H9 (cell line): ENCODE data around the gene DNAJB5. TPM values are rescaled to one million over a fixed set of nuclear protein-coding genes. Genes with fewer than 3 reads are reported as not detected.

Experiments used
- DNase-seq: peaks from one replicate; pipeline ENCODE4 v3.0.0-alpha.2; 2017
- H2AFZ ChIP-seq: one replicate; pipeline ENCODE4 v1.6.1; 2013; ENCODE audit warnings: mild to moderate bottlenecking, low read length, control low read depth, moderate library complexity
- H2AK5ac ChIP-seq: 2 replicates; pipeline ENCODE4 v1.6.1; 2013; ENCODE audit warnings: low read length, control low read depth, mixed read lengths; ENCODE audit not compliant: insufficient read length
- H2BK120ac ChIP-seq: one replicate; pipeline ENCODE4 v1.6.1; 2013; ENCODE audit warnings: low read depth, mild to moderate bottlenecking, low read length, control low read depth, inconsistent platforms; ENCODE audit not compliant: poor library complexity, severe bottlenecking
- H2BK12ac ChIP-seq: 2 replicates; pipeline ENCODE4 v1.6.1; 2013; ENCODE audit warnings: low read length, control low read depth, mixed read lengths, low read depth; ENCODE audit not compliant: insufficient read length
- H2BK15ac ChIP-seq: 2 replicates; pipeline ENCODE4 v1.6.1; 2013; ENCODE audit warnings: low read depth, low read length, control low read depth
- H2BK20ac ChIP-seq: one replicate; pipeline ENCODE4 v1.6.1; 2013; ENCODE audit warnings: low read depth, mild to moderate bottlenecking, low read length, control low read depth, inconsistent platforms; ENCODE audit not compliant: poor library complexity, severe bottlenecking
- H2BK5ac ChIP-seq: 2 replicates; pipeline ENCODE4 v1.6.1; 2013; ENCODE audit warnings: low read length, control low read depth, mixed read lengths; ENCODE audit not compliant: insufficient read length
- H3K14ac ChIP-seq: 2 replicates; pipeline ENCODE4 v1.6.1; 2013; ENCODE audit warnings: low read length, control low read depth; ENCODE audit not compliant: insufficient read depth
- H3K18ac ChIP-seq: 2 replicates; pipeline ENCODE4 v1.6.1; 2013; ENCODE audit warnings: low read depth, mild to moderate bottlenecking, mixed read lengths, low read length, control low read depth; ENCODE audit not compliant: insufficient read length
- H3K23ac ChIP-seq: 2 replicates; pipeline ENCODE4 v1.6.1; 2013; ENCODE audit warnings: low read length, control low read depth, mixed read lengths, low read depth; ENCODE audit not compliant: insufficient read length
- H3K23me2 ChIP-seq: 2 replicates; pipeline ENCODE4 v1.6.1; 2013; ENCODE audit warnings: low read depth, mild to moderate bottlenecking, mixed read lengths, low read length, control low read depth; ENCODE audit not compliant: insufficient read length, poor library complexity, severe bottlenecking
- H3K27ac ChIP-seq: 2 replicates; pipeline ENCODE4 v1.5.1; 2013; ENCODE audit warnings: low read length, control low read depth, mixed read lengths, low read depth; ENCODE audit not compliant: insufficient read length
- H3K27me3 ChIP-seq: 2 replicates; pipeline ENCODE4 v1.6.1; 2013; ENCODE audit warnings: low read length, control low read depth, inconsistent platforms; ENCODE audit not compliant: insufficient read depth
- H3K4ac ChIP-seq: 2 replicates; pipeline ENCODE4 v1.6.1; 2013; ENCODE audit warnings: low read depth, mild to moderate bottlenecking, control low read depth, inconsistent platforms, low read length, moderate library complexity
- H3K4me1 ChIP-seq: 2 replicates; pipeline ENCODE4 v1.6.1; 2013; ENCODE audit warnings: low read length, control low read depth, inconsistent platforms; ENCODE audit not compliant: insufficient read depth
- H3K4me2 ChIP-seq: 2 replicates; pipeline ENCODE4 v1.6.1; 2013; ENCODE audit warnings: low read length, control low read depth, mixed read lengths; ENCODE audit not compliant: insufficient read length, insufficient read depth
- H3K56ac ChIP-seq: 2 replicates; pipeline ENCODE4 v1.6.1; 2013; ENCODE audit warnings: low read depth, mild to moderate bottlenecking, mixed read lengths, low read length, control low read depth; ENCODE audit not compliant: insufficient read length
- H3K79me1 ChIP-seq: 2 replicates; pipeline ENCODE4 v1.6.1; 2013; ENCODE audit warnings: low read depth, mild to moderate bottlenecking, moderate library complexity, low read length, control low read depth, inconsistent platforms; ENCODE audit not compliant: insufficient read depth, poor library complexity, severe bottlenecking
- H3K79me2 ChIP-seq: 2 replicates; pipeline ENCODE4 v1.6.1; 2013; ENCODE audit warnings: low read length, control low read depth, inconsistent platforms; ENCODE audit not compliant: insufficient read depth
- H3K9ac ChIP-seq: 2 replicates; pipeline ENCODE4 v1.6.1; 2013; ENCODE audit warnings: low read length, control low read depth, mixed read lengths; ENCODE audit not compliant: insufficient read length; ENCODE audit errors: extremely low read depth
- H3K9me3 ChIP-seq: one replicate; pipeline ENCODE4 v1.6.1; 2013; ENCODE audit warnings: low read depth, low read length, inconsistent platforms; ENCODE audit not compliant: control insufficient read depth
- H3T11ph ChIP-seq: one replicate; pipeline ENCODE4 v1.6.1; 2013; ENCODE audit warnings: mild to moderate bottlenecking, low read length, control low read depth, inconsistent platforms
- H4K20me1 ChIP-seq: one replicate; pipeline ENCODE4 v1.6.1; 2013; ENCODE audit not compliant: control insufficient read depth, insufficient read length, insufficient read depth
- H4K5ac ChIP-seq: 2 replicates; pipeline ENCODE4 v1.6.1; 2013; ENCODE audit warnings: low read depth, mild to moderate bottlenecking, mixed read lengths, low read length, control low read depth; ENCODE audit not compliant: insufficient read length
- H4K8ac ChIP-seq: replicated peaks from 2 replicates; pipeline ENCODE4 v1.6.1; 2013; ENCODE audit warnings: low read length, control low read depth, mixed read lengths, low read depth; ENCODE audit not compliant: insufficient read length
- H4K91ac ChIP-seq: 2 replicates; pipeline ENCODE4 v1.6.1; 2013; ENCODE audit warnings: low read depth, mild to moderate bottlenecking, moderate library complexity, mixed read lengths, low read length, control low read depth; ENCODE audit not compliant: insufficient read length
- H3K27ac Mint-ChIP-seq, 3 experiments: 2 replicates in 2 of 3; 3 replicates in 1 of 3; pipeline ENCODE4 v1.8.0; 2020 to 2021; ENCODE audit warnings: mixed read lengths in 3 of 3, mild to moderate bottlenecking in 1 of 3, moderate library complexity in 1 of 3
- H3K27me3 Mint-ChIP-seq: 2 replicates; pipeline ENCODE4 v1.8.0; 2021; ENCODE audit warnings: low read depth, mild to moderate bottlenecking, moderate library complexity, mixed read lengths
- H3K36me3 Mint-ChIP-seq, 3 experiments: 2 replicates in 2 of 3; 3 replicates in 1 of 3; pipeline ENCODE4 v1.8.0; 2020 to 2021; ENCODE audit warnings: low read depth in 3 of 3, mixed read lengths in 3 of 3; ENCODE audit not compliant: insufficient read depth in 1 of 3
- H3K4me1 Mint-ChIP-seq, 2 experiments: 2 replicates each; pipeline ENCODE4 v1.8.0; 2020; ENCODE audit warnings: mixed read lengths in 2 of 2
- H3K4me3 Mint-ChIP-seq, 2 experiments: 2 replicates in 1 of 2; 3 replicates in 1 of 2; pipeline ENCODE4 v1.8.0; 2020 to 2021; ENCODE audit warnings: mild to moderate bottlenecking in 2 of 2, mixed read lengths in 2 of 2, moderate library complexity in 1 of 2
- H3K9me3 Mint-ChIP-seq, 2 experiments: 2 replicates in 1 of 2; 3 replicates in 1 of 2; pipeline ENCODE4 v1.8.0; 2020; ENCODE audit warnings: mild to moderate bottlenecking in 2 of 2, mixed read lengths in 2 of 2, moderate library complexity in 1 of 2
- WGBS: extraction: QIAGEN DNeasy Blood & Tissue Kit; methylation state at CpG from one replicate; pipeline ENCODE4 v1.1.7; 2013; ENCODE audit warnings: missing lambda C conversion rate, low lambda C conversion rate, mixed read lengths; ENCODE audit not compliant: insufficient read length; ENCODE audit errors: extremely low coverage; 5-methylcytosine and 5-hydroxymethylcytosine counted together
- total RNA-seq: library from RNA; stranded (reverse); gene quantifications from 2 replicates; pipeline ENCODE4 v1.2.1, GENCODE V29; 2021
- TF ChIP-seq, protein P1 (sequence below): fragments of 200-600 bp; sonication (generic); conservative IDR thresholded peaks from 3 replicates; pipeline ENCODE4 v1.8.0; 2021; ENCODE audit warnings: antibody characterized with exemption, mild to moderate bottlenecking

The DNAJB5 gene
- total RNA-seq, 1 experiment from 2014 or later, result 38.9 TPM

DNA sequence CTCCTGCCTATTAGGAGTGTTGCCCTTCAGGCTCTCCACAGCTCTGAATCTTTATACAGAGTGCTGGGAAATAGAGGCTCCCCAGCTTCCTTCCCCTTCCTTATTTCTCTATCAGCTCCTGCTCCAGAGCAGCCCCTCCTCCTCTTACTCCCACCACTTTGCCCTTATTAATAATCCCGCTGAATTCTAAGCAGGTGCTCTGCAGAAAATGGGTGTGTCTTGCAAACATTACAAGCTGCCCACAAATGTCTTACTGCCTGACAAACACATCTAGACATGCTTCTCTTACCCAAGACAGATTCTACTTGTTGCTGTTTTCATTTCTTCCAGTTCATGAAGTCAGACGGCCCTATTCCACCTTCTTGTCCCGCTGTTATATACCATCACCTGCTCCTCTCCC is 25.1 kb upstream of the DNAJB5 start:
- no peak overlapping the region for H3K27ac ChIP-seq
- H3K79me1 ChIP-seq, result no peaks in the 10 kb centered on the region
- no peak overlapping the region for H2BK12ac ChIP-seq
- H3K9me3 ChIP-seq, result no peaks in the 10 kb centered on the region
- H2BK15ac ChIP-seq, result no peak overlapping the region
- H3K27me3 Mint-ChIP-seq, result peaks cover 28% of the 10 kb centered on the region
- no peak overlapping the region for H2BK5ac ChIP-seq
- no peaks in the 10 kb centered on the region for H3K9me3 Mint-ChIP-seq
- no peak overlapping the region for H4K91ac ChIP-seq
- H3K4me3 Mint-ChIP-seq, result no peak overlapping the region
- H3K27me3 ChIP-seq, result no peaks in the 10 kb centered on the region; the same call in 1 of the 2 replicates
- H3K4me2 ChIP-seq, result no peak overlapping the region
- no peak overlapping the region for H2AK5ac ChIP-seq
- TF ChIP-seq, protein P1, sequence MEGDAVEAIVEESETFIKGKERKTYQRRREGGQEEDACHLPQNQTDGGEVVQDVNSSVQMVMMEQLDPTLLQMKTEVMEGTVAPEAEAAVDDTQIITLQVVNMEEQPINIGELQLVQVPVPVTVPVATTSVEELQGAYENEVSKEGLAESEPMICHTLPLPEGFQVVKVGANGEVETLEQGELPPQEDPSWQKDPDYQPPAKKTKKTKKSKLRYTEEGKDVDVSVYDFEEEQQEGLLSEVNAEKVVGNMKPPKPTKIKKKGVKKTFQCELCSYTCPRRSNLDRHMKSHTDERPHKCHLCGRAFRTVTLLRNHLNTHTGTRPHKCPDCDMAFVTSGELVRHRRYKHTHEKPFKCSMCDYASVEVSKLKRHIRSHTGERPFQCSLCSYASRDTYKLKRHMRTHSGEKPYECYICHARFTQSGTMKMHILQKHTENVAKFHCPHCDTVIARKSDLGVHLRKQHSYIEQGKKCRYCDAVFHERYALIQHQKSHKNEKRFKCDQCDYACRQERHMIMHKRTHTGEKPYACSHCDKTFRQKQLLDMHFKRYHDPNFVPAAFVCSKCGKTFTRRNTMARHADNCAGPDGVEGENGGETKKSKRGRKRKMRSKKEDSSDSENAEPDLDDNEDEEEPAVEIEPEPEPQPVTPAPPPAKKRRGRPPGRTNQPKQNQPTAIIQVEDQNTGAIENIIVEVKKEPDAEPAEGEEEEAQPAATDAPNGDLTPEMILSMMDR, result no peak
- H3K4me1 ChIP-seq, result peaks cover 6% of the 10 kb centered on the region; the same call in 1 of the 2 replicates
- H3K18ac ChIP-seq, result no peak overlapping the region
- H4K20me1 ChIP-seq, result no peaks in the 10 kb centered on the region
- no peak overlapping the region for H3T11ph ChIP-seq
- no peak for DNase-seq
- no peak overlapping the region for H4K8ac ChIP-seq
- H4K5ac ChIP-seq, result no peak overlapping the region
- H3K23ac ChIP-seq, result no peak overlapping the region
- no peak overlapping the region for H2BK120ac ChIP-seq
- no CpG with 5 or more reads among the region's 3 CpGs for WGBS
- H3K79me2 ChIP-seq, result no peaks in the 10 kb centered on the region
- H3K9ac ChIP-seq, result no peak overlapping the region
- H2BK20ac ChIP-seq, result no peak overlapping the region
- no peak overlapping the region for H3K56ac ChIP-seq
- no peak overlapping the region for H3K27ac Mint-ChIP-seq
- no peak overlapping the region for H3K14ac ChIP-seq
- H3K4me1 Mint-ChIP-seq, result peaks cover 20 to 31% of the 10 kb centered on the region in 2 experiments
- no peak overlapping the region for H3K4ac ChIP-seq
- H3K23me2 ChIP-seq, result no peaks in the 10 kb centered on the region
- H3K36me3 Mint-ChIP-seq, result no peaks in the 10 kb centered on the region
- H2AFZ ChIP-seq, result no peak overlapping the region
